NCI-H774 (cell line): ENCODE results near the gene CCDC171.
"Not testable (repeated sequence)": the region's sequence is repeated elsewhere in the genome, so short reads cannot be mapped to it uniquely, and the experiment has no call there.

Source experiments
- DNase-seq: peaks from one replicate; lab custom pipeline; 2025; lab: John Stamatoyannopoulos, UW

The CCDC171 gene

GRCh38 chr9:15697446-15697851 is 144.6 kb downstream of the CCDC171 start:
- no peak for DNase-seq

GRCh38 chr9:15699876-15700559 is 147.2 kb downstream of the CCDC171 start:
- not testable (repeated sequence) for DNase-seq

GRCh38 chr9:15707000-15707399 is 154.2 kb downstream of the CCDC171 start:
- no peak for DNase-seq

- no peak for DNase-seq
Measured at GRCh38 chr9:15711531-15711930, 158.7 kb downstream of the CCDC171 start.

- no peak for DNase-seq
Measured at GRCh38 chr9:15711931-15712330, 159.1 kb downstream of the CCDC171 start.

- DNase-seq: no peak
Measured at GRCh38 chr9:15714746-15715145, 161.9 kb downstream of the CCDC171 start.

GRCh38 chr9:15717290-15717967 is 164.6 kb downstream of the CCDC171 start:
- DNase-seq: no peak

- DNase-seq: no peak
Measured at GRCh38 chr9:15718423-15718822, 165.6 kb downstream of the CCDC171 start.

- DNase-seq: no peak
Measured at GRCh38 chr9:15720861-15721260, 168.0 kb downstream of the CCDC171 start.

- DNase-seq: no peak
Measured at GRCh38 chr9:15722888-15723287, 170.0 kb downstream of the CCDC171 start.

GRCh38 chr9:15724016-15724415 is 171.2 kb downstream of the CCDC171 start:
- no peak for DNase-seq

- DNase-seq: no peak
Measured at GRCh38 chr9:15724612-15725011, 171.8 kb downstream of the CCDC171 start.

GRCh38 chr9:15725953-15726352 is 173.1 kb downstream of the CCDC171 start:
- DNase-seq: no peak

GRCh38 chr9:15729507-15729906 is 176.7 kb downstream of the CCDC171 start:
- no peak for DNase-seq

GRCh38 chr9:15735083-15735857 is 182.4 kb downstream of the CCDC171 start:
- DNase-seq: no peak

- DNase-seq: no peak
Measured at GRCh38 chr9:15736569-15736968, 183.7 kb downstream of the CCDC171 start.

- no peak for DNase-seq
Measured at GRCh38 chr9:15738011-15738410, 185.2 kb downstream of the CCDC171 start.

- no peak for DNase-seq
Measured at GRCh38 chr9:15741015-15741414, 188.2 kb downstream of the CCDC171 start.

GRCh38 chr9:15743512-15743911 is 190.7 kb downstream of the CCDC171 start:
- DNase-seq: no peak

- DNase-seq: no peak
Measured at GRCh38 chr9:15744196-15744595, 191.4 kb downstream of the CCDC171 start.

- no peak for DNase-seq
Measured at GRCh38 chr9:15746905-15747304, 194.1 kb downstream of the CCDC171 start.

- DNase-seq: no peak
Measured at GRCh38 chr9:15755660-15756059, 202.8 kb downstream of the CCDC171 start.

GRCh38 chr9:15761551-15761950 is 208.7 kb downstream of the CCDC171 start:
- DNase-seq: no peak
